Fibroblast of pulmonary artery (primary cell): ENCODE data around the gene SERPINH1.

Experiments used
- DNase-seq: peaks from one replicate; pipeline ENCODE4 v3.0.0-alpha.2; 2010; ENCODE audit warnings: low read depth
- H3K4me3 ChIP-seq: replicated peaks from 2 replicates; pipeline ENCODE4 v1.5.1; 2011; ENCODE audit warnings: low read depth, mild to moderate bottlenecking, control low read depth, low read length, moderate library complexity
- CTCF ChIP-seq: IDR thresholded peaks from 2 replicates; pipeline ENCODE4 v1.5.1; 2011; ENCODE audit warnings: mild to moderate bottlenecking, control low read depth, low read length, inconsistent platforms; ENCODE audit errors: missing control alignments

The SERPINH1 gene

DNA sequence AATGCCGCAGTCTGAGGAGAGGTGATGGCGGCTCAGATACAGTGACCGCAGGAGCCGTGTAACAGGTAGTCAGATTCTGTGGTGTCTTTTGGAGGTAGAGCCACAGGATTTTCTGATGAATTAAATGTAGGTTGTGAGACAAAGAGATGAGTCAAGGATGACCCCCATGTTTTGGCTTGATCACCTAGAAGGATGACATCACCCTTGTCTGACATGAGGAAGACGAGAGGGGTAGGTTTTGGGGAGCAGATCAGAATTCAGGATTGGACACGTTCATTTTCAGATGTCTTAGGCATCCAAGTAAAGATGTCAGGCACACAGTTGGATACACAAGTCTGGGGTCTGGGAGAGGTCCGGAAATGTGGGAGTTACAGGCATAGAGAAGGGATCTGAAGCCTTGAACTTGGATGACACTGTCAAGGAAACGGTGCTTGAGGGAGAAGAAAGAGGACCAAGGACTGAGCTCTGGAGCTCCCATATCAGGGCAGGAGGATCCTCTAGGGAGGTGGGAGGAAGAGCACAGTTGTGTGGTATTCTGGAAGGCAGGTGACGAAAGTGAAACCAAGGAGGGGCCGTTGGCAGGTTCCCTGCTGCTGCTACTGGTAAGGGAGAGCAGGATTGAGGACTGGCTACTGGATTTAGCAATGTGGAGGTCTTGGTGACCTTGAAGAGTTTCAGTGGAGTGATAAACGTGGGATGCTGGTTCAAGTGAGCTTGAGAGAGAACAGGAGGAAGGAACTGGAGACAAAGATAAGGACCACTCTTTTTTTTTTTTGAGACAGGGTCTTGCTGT, 23.7 kb upstream of the SERPINH1 start:
- H3K4me3 ChIP-seq: no peak overlapping the region
- TF ChIP-seq CTCF: no peak
- no peak for DNase-seq

DNA sequence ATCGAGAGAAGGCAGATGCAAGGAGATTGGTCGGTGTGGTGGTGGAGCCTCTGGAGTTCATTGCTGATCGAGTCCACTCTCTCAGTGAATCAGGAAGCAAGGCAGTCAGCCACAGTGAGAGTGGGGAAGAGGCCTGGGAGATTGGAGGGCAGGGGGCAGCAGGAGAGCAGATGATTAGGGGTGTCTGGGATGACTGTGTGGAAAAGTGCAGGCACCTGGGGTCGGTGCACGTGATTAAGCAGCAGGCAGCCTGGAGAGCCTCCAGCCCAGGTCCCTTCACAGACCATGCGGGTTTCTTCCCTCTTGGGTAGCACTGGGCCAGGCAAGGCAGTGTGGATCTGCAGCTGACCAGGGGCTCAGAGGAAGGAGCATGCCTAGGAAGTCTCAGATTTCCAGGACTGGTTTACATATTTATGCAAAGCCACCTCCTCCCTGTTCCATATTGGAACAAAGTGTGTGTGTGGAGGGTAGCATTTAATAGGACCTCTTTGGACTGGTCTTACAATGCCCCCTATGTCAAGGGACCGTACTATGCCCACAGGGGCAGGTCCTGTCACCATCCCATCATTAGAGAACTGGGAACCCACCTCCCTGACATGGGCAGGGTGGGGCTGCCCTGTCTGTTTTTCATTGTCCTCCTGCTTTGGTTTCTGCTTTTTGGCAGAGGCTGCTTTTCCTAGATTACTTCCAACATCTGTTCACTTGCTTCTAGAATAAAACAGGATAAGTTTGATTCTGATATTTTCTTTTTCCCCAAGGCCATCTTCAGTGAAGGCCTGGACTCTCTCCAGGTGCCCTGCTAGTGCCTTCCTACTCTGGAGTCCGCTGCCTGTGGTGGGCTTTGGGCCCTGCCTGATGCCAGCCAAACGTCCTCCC, 22.4 kb upstream of the SERPINH1 start:
- no peak for TF ChIP-seq CTCF
- H3K4me3 ChIP-seq: no peak overlapping the region
- no peak for DNase-seq

DNA sequence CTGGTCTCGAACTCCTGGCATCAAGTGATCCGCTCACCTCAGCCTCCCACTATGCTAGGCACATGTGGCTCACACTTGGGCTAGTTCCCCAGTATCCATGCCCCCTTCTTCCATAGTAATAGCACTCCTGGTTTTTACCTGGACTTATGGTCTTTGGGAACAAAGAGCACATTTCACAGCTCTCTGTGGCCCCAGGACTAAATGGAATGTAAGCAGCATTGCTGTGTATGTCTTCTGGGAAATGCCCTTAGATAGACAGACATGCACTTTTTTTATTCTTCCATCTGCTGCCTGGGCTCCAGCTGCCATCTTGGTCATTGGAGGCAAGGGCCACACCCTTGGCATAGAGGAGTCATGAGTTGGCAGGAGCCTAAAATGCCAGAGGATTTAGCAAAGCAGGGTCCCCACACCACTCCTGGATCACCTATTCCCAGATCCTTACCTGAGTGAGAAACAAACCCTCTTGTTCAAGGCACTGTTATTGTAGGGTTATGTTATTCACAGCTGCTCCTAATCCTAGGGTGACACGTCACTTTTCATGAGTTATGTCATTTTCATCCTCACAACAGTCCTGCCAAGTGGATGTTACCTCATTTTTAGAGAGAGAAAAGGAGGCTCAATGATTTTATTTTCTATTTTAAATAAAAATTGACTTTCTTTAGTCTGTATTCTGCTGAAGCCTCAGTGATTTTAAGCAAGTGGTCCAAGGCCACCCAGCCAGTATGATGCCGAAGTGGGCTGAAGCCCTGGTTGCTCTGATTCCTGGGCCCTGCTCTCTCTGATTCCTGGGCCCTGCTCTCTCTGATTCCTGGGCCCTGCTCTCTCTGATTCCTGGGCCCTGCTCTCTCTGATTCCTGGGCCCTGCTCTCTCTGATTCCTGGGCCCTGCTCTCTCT, 20.6 kb upstream of the SERPINH1 start:
- no peak overlapping the region for H3K4me3 ChIP-seq
- no peak for TF ChIP-seq CTCF
- DNase-seq: no peak

DNA sequence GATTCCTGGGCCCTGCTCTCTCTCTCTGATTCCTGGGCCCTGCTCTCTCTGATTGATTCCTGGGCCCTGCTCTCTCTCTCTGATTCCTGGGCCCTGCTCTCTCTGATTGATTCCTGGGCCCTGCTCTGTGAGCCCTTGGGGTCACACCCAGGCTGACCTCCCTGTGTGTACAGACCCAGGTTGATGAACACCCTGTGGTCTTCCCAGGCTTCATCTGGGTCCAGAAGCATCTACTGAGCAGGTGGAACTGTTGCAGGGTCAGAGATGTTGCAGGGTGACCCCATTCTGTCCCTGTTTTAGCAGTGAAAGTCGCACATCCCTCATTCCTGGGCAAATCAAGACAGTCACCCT, 20.0 kb upstream of the SERPINH1 start:
- TF ChIP-seq CTCF: no peak
- no peak for DNase-seq

DNA sequence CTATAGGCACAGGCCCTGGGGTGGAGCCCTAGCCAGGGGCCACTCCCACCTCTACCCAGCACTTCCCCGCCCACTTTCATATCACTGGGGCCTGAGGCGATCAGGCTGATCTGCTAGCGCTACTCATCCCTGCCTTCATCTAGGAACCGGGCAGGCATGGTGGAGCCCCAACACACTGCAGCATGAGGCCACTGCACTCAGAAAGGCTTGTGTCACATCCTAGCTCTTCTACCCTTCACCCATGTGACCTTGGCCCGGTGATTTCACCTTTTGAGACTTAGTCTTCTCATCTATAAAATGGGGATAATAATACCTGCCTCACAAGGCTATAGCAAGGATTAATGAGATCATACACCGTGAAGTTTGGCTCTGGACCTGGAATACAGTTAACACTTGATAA, 18.2 kb upstream of the SERPINH1 start:
- no peak for TF ChIP-seq CTCF
- H3K4me3 ChIP-seq: no peak overlapping the region
- DNase-seq: no peak

More for the DNA sequence above, 20.0 kb upstream of the SERPINH1 start:
- no peak overlapping the region for H3K4me3 ChIP-seq

- H3K4me3 ChIP-seq: no peak overlapping the region
- TF ChIP-seq CTCF: no peak
- no peak for DNase-seq
These were observed 14.9 kb upstream of the SERPINH1 start for GRCh38 chr11:75547177-75547576.
